ENCODE results near the gene FMC1.

The FMC1 gene

GRCh38 chr7:139340037-139340807 lies 915 bp upstream of the FMC1 start:
- peak; percentile 100 for DNase-seq (ENCODE audit: low spot score)

- no peak for DNase-seq (ENCODE audit: low spot score)
These were observed 404 bp upstream of the FMC1 start for GRCh38 chr7:139340808-139341057.

DNA sequence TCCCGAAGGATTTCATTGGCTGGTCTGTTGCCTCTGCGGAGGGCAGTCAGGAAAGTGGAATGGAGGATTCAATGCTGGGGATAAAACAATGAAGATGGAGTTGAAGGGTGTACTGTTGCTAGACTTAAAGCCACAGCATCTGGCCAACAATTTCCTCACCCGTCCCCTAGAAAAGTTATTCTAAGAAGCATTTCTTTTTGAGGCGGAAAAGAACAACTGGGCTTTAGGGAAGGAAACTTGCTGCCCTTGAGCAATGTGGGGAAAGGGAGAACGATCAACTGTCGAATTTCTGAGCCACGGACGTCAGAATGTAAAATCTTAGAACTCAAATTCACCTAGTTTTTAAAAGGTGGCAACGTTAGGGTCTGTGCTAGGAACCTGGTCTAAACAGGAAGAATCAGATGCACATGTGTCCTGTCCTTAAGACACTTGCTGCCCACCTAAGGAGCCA lies 664 bp downstream of the FMC1 start:
- no peak for DNase-seq (ENCODE audit: low spot score)

DNA sequence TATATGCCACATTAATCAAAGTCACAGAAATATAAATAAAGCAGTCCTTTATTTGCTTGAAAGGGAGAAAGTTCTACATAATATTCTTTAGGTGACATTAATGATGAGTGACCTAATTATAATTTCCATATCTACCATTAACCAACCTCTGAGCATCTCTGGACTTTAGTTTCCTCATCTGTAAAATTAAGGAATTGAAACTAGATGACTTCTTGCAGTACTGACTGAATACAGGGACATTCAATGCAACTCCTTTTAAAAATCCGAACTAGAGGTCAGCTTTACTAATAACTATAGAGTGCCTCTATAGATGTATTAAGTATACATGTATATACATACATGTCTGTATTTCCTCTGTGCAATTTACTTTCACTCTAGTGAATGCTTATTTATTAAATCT lies 3.9 kb downstream of the FMC1 start:
- no peak for DNase-seq (ENCODE audit: low spot score)

- no peak for DNase-seq (ENCODE audit: low spot score)
These were observed 9.9 kb downstream of the FMC1 start for GRCh38 chr7:139351027-139351426.

GRCh38 chr7:139354729-139355128 lies 13.6 kb downstream of the FMC1 start:
- no peak for DNase-seq (ENCODE audit: low spot score)

- DNase-seq (ENCODE audit: low spot score), result no peak
These were observed 14.2 kb downstream of the FMC1 start for GRCh38 chr7:139355320-139355719.

DNA sequence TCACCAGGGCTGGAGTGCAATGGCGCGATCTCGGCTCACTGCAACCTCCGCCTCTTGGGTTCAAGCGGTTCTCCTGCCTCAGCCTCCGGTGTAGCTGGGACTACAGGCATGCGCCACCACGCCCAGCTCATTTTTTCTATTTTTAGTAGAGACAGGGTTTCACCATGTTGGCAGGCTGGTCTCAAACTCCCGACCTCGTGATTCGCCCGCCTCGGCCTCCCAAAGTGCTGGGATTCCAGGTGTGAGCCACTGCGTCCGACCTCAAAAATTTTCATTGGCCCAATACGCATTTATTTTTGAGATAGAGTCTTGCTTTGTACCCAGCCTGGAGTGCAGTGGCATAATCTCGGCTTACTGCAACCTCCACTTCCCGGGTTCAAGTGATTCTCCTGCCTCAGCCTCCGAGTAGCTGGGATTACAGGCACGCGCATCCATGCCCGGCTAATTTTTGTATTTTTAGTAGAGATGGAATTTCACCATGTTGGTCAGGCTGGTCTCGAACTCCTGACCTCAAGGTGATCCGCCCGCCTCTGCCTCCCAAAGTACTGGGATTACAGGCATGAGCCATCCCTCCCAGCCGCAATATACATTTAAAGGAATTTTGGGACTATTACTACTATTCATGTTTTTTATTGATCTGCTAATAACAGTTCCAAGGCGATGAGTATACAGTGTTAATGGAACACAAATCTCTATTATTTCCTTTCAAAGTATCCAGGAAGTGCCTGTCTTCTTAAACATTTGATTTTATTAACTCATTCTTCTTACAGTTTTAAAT lies 16.8 kb downstream of the FMC1 start:
- peak; percentile 35 for DNase-seq (ENCODE audit: low spot score)

DNA sequence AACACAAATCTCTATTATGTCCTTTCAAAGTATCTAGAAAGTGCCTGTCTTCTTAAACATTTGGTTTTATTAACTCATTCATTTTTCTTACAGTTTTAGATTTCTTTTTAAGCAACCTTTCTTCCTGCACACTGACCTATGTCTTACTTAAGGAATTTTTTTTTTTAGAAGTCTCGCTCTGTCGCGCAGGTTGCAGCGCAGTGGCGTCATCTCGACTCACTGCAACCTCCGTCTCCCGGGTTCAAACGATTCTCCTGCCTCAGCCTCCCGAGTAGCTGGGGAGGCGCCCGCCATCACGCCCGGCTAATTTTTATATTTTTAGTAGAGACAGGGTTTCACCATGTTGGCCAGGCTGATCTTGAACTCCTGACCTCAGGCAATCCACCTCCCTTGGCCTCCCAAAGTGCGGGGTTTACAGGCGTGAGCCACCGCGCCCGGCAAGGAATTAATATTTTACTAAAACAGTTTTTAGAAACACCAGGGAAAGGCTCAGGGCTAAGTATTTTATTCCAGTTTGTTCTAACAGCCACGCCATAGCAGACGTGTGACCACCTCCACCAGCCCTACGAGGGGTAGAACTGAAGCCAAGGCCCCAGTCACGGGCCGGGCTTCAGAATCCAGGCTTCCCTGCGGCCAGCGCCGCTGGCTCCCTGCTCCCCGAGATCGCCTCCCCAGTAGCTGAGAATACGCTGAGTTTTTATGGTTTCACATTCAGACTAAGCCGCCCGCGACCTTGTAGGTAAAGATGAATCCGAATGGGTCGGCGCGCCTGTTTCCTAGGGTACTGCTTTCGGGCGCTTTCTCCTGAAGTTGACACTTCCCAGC lies 17.6 kb downstream of the FMC1 start:
- DNase-seq (ENCODE audit: low spot score), result peak; percentile 85

GRCh38 chr7:139359366-139360209 lies 18.5 kb downstream of the FMC1 start, which contains the start of gene LUC7L2:
TSS of gene LUC7L2 (plus strand) at chr7:139359894. CDS start at chr7:139360262, 368 bp downstream.
- peak; percentile 100 for DNase-seq (ENCODE audit: low spot score)

DNA sequence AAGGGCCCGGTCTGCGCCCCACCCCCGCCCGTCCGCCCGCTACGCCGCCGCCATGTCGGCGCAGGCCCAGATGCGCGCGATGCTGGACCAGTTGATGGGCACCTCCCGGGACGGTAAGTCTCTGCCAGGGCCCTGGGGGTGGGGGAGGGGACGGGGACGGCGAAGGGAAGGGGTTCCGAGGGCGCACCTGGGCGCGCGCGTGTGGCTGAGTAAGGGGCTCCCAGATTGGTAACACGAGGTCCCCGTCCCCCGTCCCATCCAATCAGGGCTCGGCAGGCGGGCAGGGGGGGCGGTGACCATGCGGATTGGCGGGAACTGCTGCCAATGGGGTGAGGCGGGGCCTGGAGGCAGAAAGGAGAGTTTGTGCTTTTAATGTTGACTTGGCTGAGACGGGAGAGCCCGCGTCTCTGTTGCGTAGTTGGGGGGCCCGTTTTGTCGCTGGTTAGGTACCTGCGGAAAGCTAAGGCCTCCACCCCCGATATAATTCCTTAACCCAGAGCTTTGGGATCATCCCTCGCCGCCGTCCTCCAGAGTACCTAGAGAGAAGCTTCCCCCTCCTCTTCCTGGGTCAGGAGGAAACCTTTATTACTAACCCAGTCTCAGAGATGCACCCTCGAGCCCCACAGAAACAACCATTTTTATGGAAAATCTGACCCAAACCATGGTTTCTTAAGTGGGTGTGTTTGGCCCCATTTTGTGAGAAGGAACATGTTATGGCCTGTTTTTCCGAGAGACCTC lies 19.2 kb downstream of the FMC1 start:
- DNase-seq (ENCODE audit: low spot score), result peak; percentile 98

GRCh38 chr7:139360948-139361307 lies 19.8 kb downstream of the FMC1 start:
- no peak for DNase-seq (ENCODE audit: low spot score)

GRCh38 chr7:139361523-139361922 lies 20.4 kb downstream of the FMC1 start:
- no peak for DNase-seq (ENCODE audit: low spot score)

DNA sequence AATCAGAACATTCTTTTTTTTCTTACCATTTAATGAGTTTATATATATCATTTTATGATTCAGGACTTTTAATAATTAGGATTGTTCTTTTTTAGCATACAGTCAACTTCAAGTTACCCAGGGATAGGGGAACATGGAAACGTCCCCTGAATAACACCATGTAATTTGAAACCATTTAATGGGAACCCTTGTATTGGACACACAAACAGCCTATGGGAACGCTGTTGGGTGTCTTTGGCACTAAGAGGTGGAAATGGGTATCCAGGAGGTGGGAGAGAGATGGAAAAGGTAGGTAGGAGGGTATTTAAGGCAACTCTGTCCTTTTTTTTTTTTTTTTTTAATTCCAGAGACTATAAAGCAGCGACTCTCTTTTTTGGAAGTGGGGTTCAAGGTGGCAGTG lies 21.2 kb downstream of the FMC1 start:
- DNase-seq (ENCODE audit: low spot score), result peak; percentile 70

DNA sequence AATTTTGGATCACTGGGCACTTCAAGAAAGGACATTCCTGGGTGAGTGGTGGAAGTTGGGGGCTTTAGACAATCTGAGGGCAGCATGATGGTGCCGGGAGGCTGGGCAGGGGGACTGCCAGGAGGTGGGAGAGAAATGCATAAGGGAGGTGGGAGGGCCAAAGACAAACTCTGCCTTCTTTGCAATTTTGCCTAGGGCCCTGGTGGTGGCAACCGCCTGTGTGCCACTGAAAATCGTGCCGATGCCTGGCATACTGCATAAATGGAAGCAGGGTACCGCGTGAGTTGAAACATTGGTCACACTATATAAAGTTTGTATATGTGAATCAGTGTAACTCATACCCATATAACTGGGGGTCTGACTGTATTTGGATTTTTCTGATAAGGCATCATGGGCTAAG lies 21.8 kb downstream of the FMC1 start:
- DNase-seq (ENCODE audit: low spot score), result no peak

DNA sequence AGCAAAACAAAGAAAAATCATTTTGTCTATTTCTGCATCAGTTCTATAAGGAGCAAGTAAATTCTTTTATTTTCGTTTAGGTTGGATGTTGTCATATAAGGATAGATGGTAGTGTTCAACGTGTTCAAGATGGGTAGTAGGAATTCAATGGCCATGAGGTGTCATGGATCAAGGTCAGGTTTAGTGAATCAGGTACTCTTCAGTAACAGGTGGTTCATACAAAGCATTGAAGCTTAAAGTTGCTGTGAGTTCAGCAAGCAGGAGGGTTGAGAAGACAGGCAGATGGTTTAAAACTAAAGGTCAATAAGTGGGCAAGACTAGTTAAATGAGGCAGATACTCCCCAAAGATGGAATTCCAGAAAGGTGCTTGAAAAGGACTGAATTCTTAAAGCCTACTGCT lies 24.2 kb downstream of the FMC1 start:
- no peak for DNase-seq (ENCODE audit: low spot score)

- DNase-seq (ENCODE audit: low spot score), result no peak
These were observed 25.3 kb downstream of the FMC1 start for GRCh38 chr7:139366400-139366799.

DNA sequence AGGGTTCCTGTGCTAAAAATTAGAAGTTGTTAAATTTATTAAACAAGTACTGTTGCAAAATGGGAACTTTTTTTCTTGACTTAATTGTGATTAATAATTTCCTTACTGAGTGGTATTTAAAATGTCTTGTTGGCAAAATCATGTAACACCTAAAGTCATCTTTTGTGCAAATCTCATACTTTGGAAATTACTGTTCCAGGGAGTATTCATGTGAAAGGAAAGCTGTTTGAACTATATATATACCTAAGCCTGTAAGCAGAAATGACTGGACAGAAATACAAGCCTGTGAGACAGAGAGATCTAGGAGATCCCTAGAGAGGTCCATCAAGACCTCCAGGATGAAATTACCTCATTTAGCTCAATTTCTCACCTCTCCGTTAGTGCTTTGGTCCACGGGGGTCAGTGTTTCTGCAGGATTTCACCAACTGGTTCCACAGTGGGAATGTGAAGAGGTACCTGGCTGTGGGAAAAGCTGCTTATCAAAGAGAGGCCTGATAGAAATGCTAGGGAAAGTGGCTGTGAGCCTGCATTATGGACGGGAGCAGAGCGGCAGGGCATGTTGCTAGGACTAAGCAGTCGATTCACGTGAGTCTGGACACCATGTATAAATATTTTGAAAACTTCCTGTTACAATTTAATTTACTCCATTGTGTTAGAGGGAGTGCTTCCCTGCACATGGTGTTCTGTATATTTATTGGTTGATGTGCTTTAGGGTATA lies 26.5 kb downstream of the FMC1 start:
- no peak for DNase-seq (ENCODE audit: low spot score)

DNA sequence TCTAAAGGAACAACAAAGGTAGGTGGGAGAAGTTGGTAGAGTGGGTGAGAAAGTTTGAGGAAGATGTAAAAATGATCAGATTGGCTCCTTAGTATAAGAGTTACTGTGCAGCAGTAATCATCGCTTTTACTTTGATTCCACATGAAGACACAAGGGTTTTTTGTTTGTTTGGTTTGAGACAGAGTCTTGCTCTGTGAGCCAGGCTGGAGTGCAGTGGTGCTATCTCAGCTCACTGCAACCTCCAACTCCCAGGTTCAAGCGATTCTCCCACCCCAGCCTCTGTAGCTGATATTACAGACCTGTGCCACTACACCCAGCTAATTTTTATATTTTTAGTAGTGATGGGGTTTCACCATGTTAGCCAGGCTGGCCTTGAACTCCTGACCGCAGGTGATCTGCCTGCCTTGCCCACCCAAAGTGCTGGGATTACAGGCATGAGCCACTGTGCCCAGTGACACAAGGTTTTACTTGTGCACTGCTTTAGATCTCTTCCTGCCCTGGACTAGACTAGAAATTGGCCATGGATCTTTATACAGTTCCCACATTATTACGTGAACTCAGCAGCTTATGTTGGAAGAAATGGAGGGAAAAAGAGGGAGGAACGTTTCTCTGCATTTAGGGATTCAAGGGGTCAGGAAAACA lies 29.3 kb downstream of the FMC1 start:
- no peak for DNase-seq (ENCODE audit: low spot score)

DNA sequence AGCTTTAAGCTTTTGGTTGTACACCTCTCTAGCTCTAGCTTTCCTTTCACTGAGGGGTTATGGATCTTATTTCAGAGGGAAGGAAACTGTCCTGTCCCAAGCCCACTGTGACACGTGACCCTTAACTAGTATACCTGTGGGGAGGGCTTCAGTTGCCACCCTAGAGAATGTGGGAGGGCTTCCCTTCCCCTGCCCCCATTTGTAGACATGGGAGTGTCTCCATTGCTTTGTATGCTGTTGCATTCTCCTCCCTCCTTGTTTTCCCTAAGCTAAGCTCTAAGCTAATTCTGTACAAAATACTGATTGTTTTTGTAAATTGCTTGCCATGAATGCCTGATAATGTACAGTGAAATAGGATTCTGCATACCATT lies 29.8 kb downstream of the FMC1 start:
- DNase-seq (ENCODE audit: low spot score), result no peak

All from RKO (cell line).